GM11168 (cell line): ENCODE data around the gene RABGAP1.

Experiments
- in situ Hi-C: fragments of 300-500 bp; cut with MboI; formaldehyde crosslinking; loops from one replicate; pipeline ENCODE4 v1.12.0; 2022; ENCODE audit warnings: low sequenced_read_pairs; ENCODE audit not compliant: unreplicated experiment

The RABGAP1 gene

GRCh38 chr9:123102375-123103113, 161.7 kb downstream of the RABGAP1 start:
- in situ Hi-C loops: no loop called here

- in situ Hi-C loops: no loop called here
Observed at GRCh38 chr9:123104807-123105206, 164.0 kb downstream of the RABGAP1 start.

GRCh38 chr9:123105490-123105889, 164.7 kb downstream of the RABGAP1 start:
- in situ Hi-C loops: no loop called here

GRCh38 chr9:123107639-123108285, 166.9 kb downstream of the RABGAP1 start:
- in situ Hi-C loops: no loop called here

- in situ Hi-C loops: no loop called here
Observed at GRCh38 chr9:123108976-123109375, 168.2 kb downstream of the RABGAP1 start.

- in situ Hi-C loops: no loop called here
Observed at GRCh38 chr9:123109540-123110279, 168.9 kb downstream of the RABGAP1 start.

- in situ Hi-C loops: no loop called here
Observed at GRCh38 chr9:123111427-123112014, 170.7 kb downstream of the RABGAP1 start.

GRCh38 chr9:123112015-123112975, 171.5 kb downstream of the RABGAP1 start:
- in situ Hi-C loops: no loop called here

GRCh38 chr9:123113185-123113584, 172.4 kb downstream of the RABGAP1 start:
- in situ Hi-C loops: no loop called here

GRCh38 chr9:123115146-123115913, 174.5 kb downstream of the RABGAP1 start:
- in situ Hi-C loops: no loop called here

GRCh38 chr9:123116036-123116435, 175.2 kb downstream of the RABGAP1 start:
- in situ Hi-C loops: no loop called here

GRCh38 chr9:123119566-123119965, 178.7 kb downstream of the RABGAP1 start:
- in situ Hi-C loops: no loop called here

- in situ Hi-C loops: no loop called here
Observed at GRCh38 chr9:123120131-123120530, 179.3 kb downstream of the RABGAP1 start.

GRCh38 chr9:123120953-123121352, 180.1 kb downstream of the RABGAP1 start:
- in situ Hi-C loops: no loop called here

- in situ Hi-C loops: no loop called here
Observed at GRCh38 chr9:123121457-123121856, 180.6 kb downstream of the RABGAP1 start.

- in situ Hi-C loops: no loop called here
Observed at GRCh38 chr9:123127512-123128075, 186.8 kb downstream of the RABGAP1 start.

GRCh38 chr9:123128591-123128990, 187.8 kb downstream of the RABGAP1 start:
- in situ Hi-C loops: no loop called here

GRCh38 chr9:123129423-123129822, 188.6 kb downstream of the RABGAP1 start:
- in situ Hi-C loops: no loop called here

- in situ Hi-C loops: no loop called here
Observed at GRCh38 chr9:123131258-123131657, 190.4 kb downstream of the RABGAP1 start.
